ENCODE data around the gene C1QTNF6.

The C1QTNF6 gene

GRCh38 chr22:37147186-37147990 lies 40.7 kb downstream of the C1QTNF6 start (continued):
- TF ChIP-seq ZIC2 (tag by site-specific recombination; IDR thresholded peaks at IDR 0.05) = no peak

- H3K9me3 ChIP-seq (ENCODE audit: control insufficient read depth, insufficient read depth, low read depth, low read length) = no peaks in the 10 kb centered on the region
- ChIA-PET CTCF (interaction anchor here (0.5 to 1.4 kb wide), 3 partner anchors 9 to 169 kb away, joined by 3 to 4 read pairs (median 3); no protein-coding TSS in a partner anchor), POLR2A (interaction anchor here (0.5 kb wide), 1 partner anchor 263 kb away, joined by 4 read pairs; no protein-coding TSS in a partner anchor)
- TF ChIP-seq ZNF26 (tag by site-specific recombination; IDR thresholded peaks at IDR 0.05) = no peak
- no peak for TF ChIP-seq ZIC2 (tag by site-specific recombination; IDR thresholded peaks at IDR 0.05)
- no peak for TF ChIP-seq ZNF138 (tag by site-specific recombination; IDR thresholded peaks at IDR 0.05; ENCODE audit: borderline replicate concordance)
- no peak for TF ChIP-seq ZNF658 (tag by site-specific recombination; IDR thresholded peaks at IDR 0.05)
- TF ChIP-seq ZNF654 (tag by site-specific recombination; IDR thresholded peaks at IDR 0.05; ENCODE audit: low read depth) = no peak
- TF ChIP-seq ZXDB (tag by site-specific recombination; IDR thresholded peaks at IDR 0.05) = no peak
- TF ChIP-seq GLI4 (tag by site-specific recombination; IDR thresholded peaks at IDR 0.05) = no peak
- TF ChIP-seq SALL2 (tag by site-specific recombination; IDR thresholded peaks at IDR 0.05; ENCODE audit: borderline replicate concordance) = no peak
- no peak for TF ChIP-seq ZNF292 (tag by site-specific recombination; IDR thresholded peaks at IDR 0.05; ENCODE audit: borderline replicate concordance, low read depth)
- no peak for TF ChIP-seq ZNF214 (tag by site-specific recombination; IDR thresholded peaks at IDR 0.05; ENCODE audit: borderline replicate concordance)
- no peak for TF ChIP-seq ZNF391 (tag by site-specific recombination; IDR thresholded peaks at IDR 0.05; ENCODE audit: borderline replicate concordance, low read depth)
- TF ChIP-seq SP7 (tag by site-specific recombination; IDR thresholded peaks at IDR 0.05) = no peak
- TF ChIP-seq ZFP3 (tag by site-specific recombination; IDR thresholded peaks at IDR 0.05; ENCODE audit: low read depth) = no peak
- H3K27ac ChIP-seq (ENCODE audit: extremely low read depth, low read depth, low read length) = no peak overlapping the region
- no peaks in the 10 kb centered on the region for H3K36me3 ChIP-seq (ENCODE audit: control insufficient read depth in 2 of 2, insufficient read depth in 1 of 2, low read length in 2 of 2)
- no peak overlapping the region for H3K4me3 ChIP-seq (ENCODE audit: low read depth, low read length)
- H3K4me1 ChIP-seq (ENCODE audit: control insufficient read depth, insufficient read depth, low read length) = peaks cover 6% of the 10 kb centered on the region; the same call in 1 of the 2 replicates
Measured at GRCh38 chr22:37146507-37147180, 41.4 kb downstream of the C1QTNF6 start.

GRCh38 chr22:37146051-37146385 lies 42.0 kb downstream of the C1QTNF6 start:
- CTCF ChIA-PET = interaction anchor here (0.6 to 1.9 kb wide), 5 partner anchors 14 to 138 kb away, joined by 3 to 9 read pairs (median 4); no protein-coding TSS in a partner anchor

GRCh38 chr22:37145180-37146050 lies 42.6 kb downstream of the C1QTNF6 start:
- H3K27ac ChIP-seq (ENCODE audit: extremely low read depth, low read depth, low read length) = no peak overlapping the region
- H3K4me3 ChIP-seq (ENCODE audit: low read depth, low read length) = no peak overlapping the region
- H3K4me1 ChIP-seq (ENCODE audit: control insufficient read depth, insufficient read depth, low read length) = peaks cover 6% of the 10 kb centered on the region; the same call in 1 of the 2 replicates
- H3K9me3 ChIP-seq (ENCODE audit: control insufficient read depth, insufficient read depth, low read depth, low read length) = no peaks in the 10 kb centered on the region
- CTCF ChIA-PET = interaction anchor here (0.6 to 1.9 kb wide), 7 partner anchors 13 to 137 kb away, joined by 3 to 9 read pairs (median 4); no protein-coding TSS in a partner anchor
- H3K36me3 ChIP-seq (ENCODE audit: control insufficient read depth in 2 of 2, insufficient read depth in 1 of 2, low read length in 2 of 2) = no peaks in the 10 kb centered on the region
- POLR2A ChIA-PET = interaction anchor here (0.5 to 0.9 kb wide), 3 partner anchors 13 to 262 kb away, joined by 3 to 4 read pairs (median 4); no protein-coding TSS in a partner anchor
- peak; percentile 87 for TF ChIP-seq PRDM10 (tag by site-specific recombination; IDR thresholded peaks at IDR 0.05)
- TF ChIP-seq ZNF398 (tag by site-specific recombination; IDR thresholded peaks at IDR 0.05) = peak; percentile 98
- no peak for TF ChIP-seq EGR2 (tag by site-specific recombination; IDR thresholded peaks at IDR 0.05; ENCODE audit: low read depth)
- peak; percentile 19; the same call in 1 of the 2 replicates for TF ChIP-seq GLIS1 (tag by site-specific recombination; IDR thresholded peaks at IDR 0.05)

More at GRCh38 chr22:37146051-37146385, 42.0 kb downstream of the C1QTNF6 start:
- H3K4me3 ChIP-seq (ENCODE audit: low read depth, low read length) = no peak overlapping the region
- POLR2A ChIA-PET = interaction anchor here (0.5 kb wide), 1 partner anchor 262 kb away, joined by 4 read pairs; no protein-coding TSS in a partner anchor
- H3K9me3 ChIP-seq (ENCODE audit: control insufficient read depth, insufficient read depth, low read depth, low read length) = no peaks in the 10 kb centered on the region
- H3K36me3 ChIP-seq (ENCODE audit: control insufficient read depth in 2 of 2, insufficient read depth in 1 of 2, low read length in 2 of 2) = no peaks in the 10 kb centered on the region
- no peak overlapping the region for H3K27ac ChIP-seq (ENCODE audit: extremely low read depth, low read depth, low read length)
- TF ChIP-seq ZFHX2 (tag by site-specific recombination; conservative IDR thresholded peaks at IDR 0.05) (0 out of 2 replicates have a peak, but pooled peaks have one; percentile 15), SETDB1 (IDR thresholded peaks at IDR 0.05; ENCODE audit: insufficient read length, low read length) (no peak)
- peaks cover 6% of the 10 kb centered on the region; the same call in 1 of the 2 replicates for H3K4me1 ChIP-seq (ENCODE audit: control insufficient read depth, insufficient read depth, low read length)
